PC-9 (cell line): ENCODE data around the gene PHC2.

Experiments used
- CTCF ChIP-seq: fragments of 200-600 bp; sonication (generic); conservative IDR thresholded peaks from 2 replicates; pipeline ENCODE4 v1.6.1; 2017; ENCODE audit warnings: mixed run types, antibody characterized with exemption, mild to moderate bottlenecking, moderate library complexity
- EZH2 ChIP-seq: fragments of 200-600 bp; sonication (generic); IDR thresholded peaks from 2 replicates; pipeline ENCODE4 v1.8.0; 2017; ENCODE audit warnings: antibody characterized with exemption, low read depth

- TF ChIP-seq CTCF = no peak
- TF ChIP-seq EZH2 = no peak
Measured at GRCh38 chr1:33369764-33370163, 61.1 kb downstream of the PHC2 start.
